Subcutaneous abdominal adipose tissue (tissue), 5 donors: ENCODE results near the gene GALNT10.

Experiments used
- H3K27ac ChIP-seq: one replicate; pipeline ENCODE4 v1.7.0; 2013; ENCODE audit warnings: low read depth, mild to moderate bottlenecking, inconsistent platforms, low read length, moderate library complexity
- H3K27me3 ChIP-seq, 5 donors: one replicate each; pipeline ENCODE4 v1.7.0; 2013; ENCODE audit warnings: low read length in 5 of 5, inconsistent platforms in 1 of 5; ENCODE audit not compliant: control insufficient read depth in 5 of 5, insufficient read depth in 4 of 5
- H3K36me3 ChIP-seq, 5 donors: one replicate each; pipeline ENCODE4 v1.7.0; 2013; ENCODE audit warnings: low read length in 5 of 5; ENCODE audit not compliant: control insufficient read depth in 5 of 5, insufficient read depth in 5 of 5
- H3K4me1 ChIP-seq, 5 donors: one replicate each; pipeline ENCODE4 v1.7.0; 2013; ENCODE audit warnings: low read length in 5 of 5, mild to moderate bottlenecking in 3 of 5, moderate library complexity in 1 of 5; ENCODE audit not compliant: control insufficient read depth in 5 of 5, insufficient read depth in 5 of 5
- H3K4me3 ChIP-seq, 5 donors: one replicate each; pipeline ENCODE4 v1.7.0; 2013; ENCODE audit warnings: low read length in 5 of 5, low read depth in 1 of 5
- H3K9ac ChIP-seq, 5 donors: one replicate each; pipeline ENCODE4 v1.7.0; 2013; ENCODE audit warnings: low read length in 5 of 5, mild to moderate bottlenecking in 4 of 5, moderate library complexity in 3 of 5
- H3K9me3 ChIP-seq, 5 donors: one replicate each; pipeline ENCODE4 v1.7.0; 2013; ENCODE audit warnings: low read length in 5 of 5; ENCODE audit not compliant: control insufficient read depth in 5 of 5
- donor health status: healthy.
- donor health status: healthy.
- donor health status: healthy.
- donor health status: healthy.
- donor health status: healthy.

GALNT10 gene

DNA sequence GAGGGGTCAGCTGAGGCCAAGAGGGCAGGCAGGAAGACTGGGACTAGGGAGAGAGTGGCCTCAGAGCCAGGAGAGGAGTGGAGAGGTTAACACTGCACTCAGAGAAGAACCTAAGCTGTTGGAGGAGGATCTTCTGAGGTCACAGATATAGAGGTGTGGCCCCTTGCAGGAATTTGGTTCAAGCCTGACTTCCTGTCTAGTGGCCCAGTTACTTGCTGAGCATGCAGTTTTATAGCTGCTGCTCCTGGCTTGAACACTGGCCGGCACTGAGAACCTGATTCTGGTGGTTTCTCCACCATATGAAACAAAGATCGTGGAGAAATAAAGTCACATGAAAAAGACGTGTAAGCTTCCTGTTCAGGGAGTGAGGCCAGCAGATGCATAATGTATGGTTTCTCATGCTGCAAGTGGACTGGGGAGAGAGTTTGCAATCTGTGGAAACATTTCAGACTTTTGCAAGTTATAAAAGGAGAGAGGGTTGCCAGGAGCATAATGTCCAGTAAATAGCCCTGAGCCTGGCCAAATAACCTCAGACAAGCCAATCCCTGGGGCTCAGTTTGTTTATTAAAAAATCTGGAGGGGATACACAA, 82.6 kb downstream of the GALNT10 start:
- no peak overlapping the region for H3K9ac ChIP-seq
- no peaks in the 10 kb centered on the region for H3K27me3 ChIP-seq
- H3K4me1 ChIP-seq = peaks cover 2 to 41% (median 28%) of the 10 kb centered on the region in 5 donors
- H3K4me3 ChIP-seq = peak overlapping the region in 2 of 5 donors; percentile 11 to 20
- no peaks in the 10 kb centered on the region for H3K36me3 ChIP-seq
- H3K27ac ChIP-seq = peak overlapping the region; percentile 33
- H3K9me3 ChIP-seq = no peaks in the 10 kb centered on the region

DNA sequence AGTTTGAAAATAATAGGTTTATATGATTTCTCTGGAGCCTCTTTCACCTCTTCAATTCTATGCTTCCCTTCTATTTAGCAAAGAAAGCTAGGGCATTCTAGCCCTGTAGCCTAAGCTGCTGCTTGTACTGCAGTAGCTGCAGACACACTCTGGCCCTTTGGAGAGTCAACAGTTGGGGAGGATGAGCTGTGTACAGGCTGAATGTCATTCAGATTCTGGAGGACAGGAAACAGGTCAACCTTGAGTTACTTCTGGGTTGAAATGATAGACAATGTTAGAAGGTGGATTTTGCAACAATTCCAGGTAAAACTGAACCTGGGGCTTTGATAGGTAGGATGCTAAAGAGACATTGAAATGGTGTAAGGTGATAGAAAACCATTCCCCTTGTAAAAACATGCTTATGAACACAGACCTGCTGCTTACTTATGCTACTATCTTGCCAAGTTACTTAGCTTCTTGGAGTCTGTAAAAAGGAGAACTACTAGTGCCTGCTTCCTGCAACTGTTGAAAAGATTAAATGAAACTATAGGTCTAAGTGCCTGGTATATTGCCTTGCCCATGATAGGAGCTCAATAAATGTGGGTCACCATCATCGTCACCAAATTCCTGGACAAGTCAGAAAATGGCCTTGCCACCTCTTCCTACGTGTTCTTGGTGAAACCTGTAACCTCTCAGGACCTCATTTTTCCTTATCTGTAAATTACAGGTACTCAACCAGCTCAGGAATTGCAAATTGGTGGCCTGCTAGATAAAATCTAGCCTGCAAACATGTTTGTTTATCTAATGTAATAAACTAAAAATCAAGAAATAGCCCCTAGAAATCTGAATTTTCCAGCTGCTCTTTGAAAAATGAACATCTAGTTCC, 83.7 kb downstream of the GALNT10 start:
- Histone ChIP-seq H3K27ac (no peak overlapping the region), H3K27me3 (no peaks in the 10 kb centered on the region), H3K4me3 (no peak overlapping the region), H3K36me3 (no peaks in the 10 kb centered on the region), H3K9me3 (no peaks in the 10 kb centered on the region), H3K4me1 (peaks cover 2 to 41% (median 28%) of the 10 kb centered on the region in 5 donors), H3K9ac (no peak overlapping the region)

DNA sequence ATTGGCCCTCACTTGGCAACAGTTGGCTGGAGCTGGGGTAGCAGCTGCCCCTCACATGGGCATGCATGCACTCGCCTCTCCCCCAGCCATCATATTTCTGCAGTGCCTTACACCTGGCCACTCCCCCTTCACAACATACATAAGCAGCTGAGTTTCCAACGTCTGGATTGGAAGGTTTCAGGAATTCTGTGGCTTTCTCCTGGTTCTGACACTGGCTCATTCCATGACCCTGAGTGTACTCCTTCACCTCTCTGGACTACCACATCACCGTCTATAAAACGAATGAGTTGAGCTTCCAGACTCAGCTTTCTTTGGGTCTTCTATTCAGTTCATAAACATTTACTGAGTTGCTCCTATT, 84.3 kb downstream of the GALNT10 start:
- Histone ChIP-seq H3K36me3 (no peaks in the 10 kb centered on the region), H3K9me3 (no peaks in the 10 kb centered on the region), H3K27ac (no peak overlapping the region), H3K9ac (no peak overlapping the region), H3K4me3 (no peak overlapping the region), H3K4me1 (peaks cover 2 to 41% (median 28%) of the 10 kb centered on the region in 5 donors), H3K27me3 (no peaks in the 10 kb centered on the region)

DNA sequence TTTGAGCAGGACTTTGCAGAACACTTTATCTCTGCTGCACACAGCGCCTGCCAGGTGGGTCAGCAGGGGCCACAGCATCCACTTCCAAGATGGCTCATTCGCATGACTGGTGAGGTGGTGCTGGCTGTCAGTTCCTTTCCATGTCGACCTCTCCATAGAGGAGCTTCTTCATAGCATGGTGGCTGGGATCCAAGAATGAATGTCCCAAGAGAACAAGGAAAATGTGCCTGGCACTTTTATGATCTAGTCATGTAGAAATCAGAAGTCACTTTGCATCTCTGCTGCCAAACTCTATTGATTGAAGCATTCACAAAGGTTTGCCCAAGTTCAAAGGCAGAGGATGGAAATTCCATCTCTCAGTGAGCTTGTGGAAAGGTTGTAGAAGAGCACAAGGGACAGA, 85.0 kb downstream of the GALNT10 start:
- Histone ChIP-seq H3K4me1 (peaks cover 2 to 41% (median 28%) of the 10 kb centered on the region in 5 donors), H3K27me3 (no peaks in the 10 kb centered on the region), H3K9me3 (no peaks in the 10 kb centered on the region), H3K27ac (no peak overlapping the region), H3K36me3 (no peaks in the 10 kb centered on the region), H3K9ac (no peak overlapping the region), H3K4me3 (no peak overlapping the region)

DNA sequence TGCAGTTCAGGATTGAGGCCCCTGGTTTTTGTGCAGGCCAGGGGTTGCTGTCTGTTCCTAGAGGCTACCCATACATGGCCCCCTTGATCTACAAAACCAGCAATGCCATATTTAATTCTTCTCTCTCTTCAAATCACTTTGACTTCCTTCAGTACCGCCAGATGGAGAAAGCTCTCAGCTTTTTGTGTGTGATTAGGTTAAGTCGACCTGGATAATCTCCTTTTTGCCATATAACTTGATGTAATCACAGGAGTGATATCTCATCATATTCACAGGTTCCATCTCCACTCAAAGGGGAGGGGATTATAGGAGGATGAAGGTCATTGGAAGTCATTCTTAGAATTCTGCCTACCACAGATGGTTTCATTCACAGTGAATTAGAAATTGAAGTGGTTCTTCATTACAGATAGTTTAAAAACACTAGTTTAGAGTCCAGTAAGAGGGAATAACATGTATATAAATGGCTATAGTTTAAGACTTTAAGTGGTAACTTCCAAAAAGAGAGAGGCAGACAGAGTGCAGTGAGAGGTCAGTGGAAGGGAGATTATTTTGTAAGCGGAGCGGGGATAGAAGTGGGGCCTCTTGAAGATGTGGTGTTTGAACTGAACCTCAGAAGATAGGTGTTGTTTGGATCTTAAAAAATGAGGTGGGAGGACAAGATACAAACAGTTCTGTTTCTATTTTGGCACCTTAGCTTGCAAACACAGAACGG, 85.9 kb downstream of the GALNT10 start:
- Histone ChIP-seq H3K27ac (peak overlapping the region; percentile 18), H3K9ac (no peak overlapping the region), H3K27me3 (no peaks in the 10 kb centered on the region), H3K4me1 (peaks cover 2 to 41% (median 28%) of the 10 kb centered on the region in 5 donors), H3K36me3 (no peaks in the 10 kb centered on the region), H3K4me3 (no peak overlapping the region), H3K9me3 (no peaks in the 10 kb centered on the region)

DNA sequence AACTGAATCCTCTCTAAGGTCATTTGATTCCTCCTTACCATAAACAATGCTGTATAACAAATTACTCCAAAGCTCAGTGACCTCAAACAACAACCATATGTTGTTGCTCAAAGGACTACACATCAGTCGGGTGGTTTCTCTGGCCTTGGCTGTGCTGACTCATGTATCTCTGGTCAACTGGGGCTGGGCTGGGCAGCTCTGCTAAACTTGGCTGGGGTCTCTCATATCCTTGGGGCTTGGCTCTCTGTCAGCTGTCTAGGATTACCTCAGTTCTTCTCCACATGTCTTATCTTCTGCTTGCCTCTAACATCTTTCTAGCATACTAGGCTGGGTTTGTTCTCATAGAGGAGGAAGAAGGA, 86.4 kb downstream of the GALNT10 start:
- H3K9me3 ChIP-seq = no peaks in the 10 kb centered on the region
- H3K4me3 ChIP-seq = no peak overlapping the region
- peaks cover 2 to 40% (median 28%) of the 10 kb centered on the region in 5 donors for H3K4me1 ChIP-seq
- H3K9ac ChIP-seq = no peak overlapping the region
- no peaks in the 10 kb centered on the region for H3K27me3 ChIP-seq
- no peaks in the 10 kb centered on the region for H3K36me3 ChIP-seq
- no peak overlapping the region for H3K27ac ChIP-seq

DNA sequence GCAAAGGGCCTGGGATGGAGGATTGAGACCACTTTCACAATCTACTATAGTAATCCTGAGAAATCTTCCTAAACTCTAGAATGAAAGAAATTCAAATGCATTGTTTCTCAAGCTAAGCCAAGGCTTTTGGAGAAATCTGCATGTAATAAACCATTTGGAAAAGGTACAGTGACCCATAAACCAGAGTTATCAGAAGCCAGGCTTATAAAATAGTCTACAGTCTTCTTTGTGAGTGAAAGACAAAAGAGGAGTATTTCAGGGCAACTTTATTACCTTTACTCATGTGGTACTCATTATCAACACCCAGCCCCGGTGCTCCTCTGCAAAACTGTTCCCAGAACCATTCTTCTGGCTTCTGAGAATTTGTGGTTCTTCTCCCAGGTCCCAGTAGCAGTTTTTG, 87.0 kb downstream of the GALNT10 start:
- H3K27me3 ChIP-seq = no peaks in the 10 kb centered on the region
- H3K4me3 ChIP-seq = no peak overlapping the region
- peaks cover 2 to 35% (median 26%) of the 10 kb centered on the region in 5 donors for H3K4me1 ChIP-seq
- no peak overlapping the region for H3K27ac ChIP-seq
- no peaks in the 10 kb centered on the region for H3K36me3 ChIP-seq
- no peaks in the 10 kb centered on the region for H3K9me3 ChIP-seq
- no peak overlapping the region for H3K9ac ChIP-seq

DNA sequence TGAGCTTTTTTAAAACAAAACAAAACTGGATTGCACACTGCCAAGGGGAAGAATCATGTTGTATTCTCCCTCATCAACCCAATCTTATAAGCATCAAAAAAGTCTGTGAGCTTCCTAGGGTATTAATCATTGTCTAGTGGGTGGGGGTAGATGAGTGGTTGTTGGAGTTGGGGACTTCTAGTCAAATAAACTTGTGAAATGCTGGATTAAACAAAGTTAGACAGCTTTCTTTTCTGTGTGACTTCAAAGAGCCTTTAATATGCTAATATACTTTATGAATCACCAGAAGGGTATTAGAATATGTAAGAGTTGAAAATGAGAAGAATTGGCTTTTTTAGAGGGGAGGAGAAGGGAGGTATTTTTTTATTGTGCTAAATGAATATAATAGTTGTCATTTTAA, 87.7 kb downstream of the GALNT10 start:
- Histone ChIP-seq H3K9me3 (no peaks in the 10 kb centered on the region), H3K27me3 (no peaks in the 10 kb centered on the region), H3K4me3 (no peak overlapping the region), H3K27ac (no peak overlapping the region), H3K36me3 (no peaks in the 10 kb centered on the region), H3K9ac (no peak overlapping the region), H3K4me1 (peaks cover 2 to 28% (median 19%) of the 10 kb centered on the region in 5 donors)

DNA sequence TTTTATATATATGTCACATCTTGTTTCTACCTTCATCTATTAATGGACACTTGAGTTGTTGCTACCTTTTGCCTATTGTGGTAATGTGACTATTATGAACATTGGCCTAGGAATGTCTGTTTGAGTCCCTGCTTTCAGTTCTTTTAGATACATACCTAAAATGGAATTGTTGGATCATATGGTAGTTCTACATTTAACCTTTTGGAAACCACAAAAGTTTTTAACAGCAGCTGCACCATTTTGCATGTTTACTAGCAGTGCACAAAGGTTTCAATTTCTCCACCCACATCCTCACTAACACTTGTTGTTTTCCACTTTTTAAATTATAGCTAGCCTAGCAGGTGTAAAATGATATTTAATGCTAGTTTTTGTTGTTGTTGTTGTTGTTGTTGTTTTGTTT, 88.4 kb downstream of the GALNT10 start:
- H3K9ac ChIP-seq = no peak overlapping the region

DNA sequence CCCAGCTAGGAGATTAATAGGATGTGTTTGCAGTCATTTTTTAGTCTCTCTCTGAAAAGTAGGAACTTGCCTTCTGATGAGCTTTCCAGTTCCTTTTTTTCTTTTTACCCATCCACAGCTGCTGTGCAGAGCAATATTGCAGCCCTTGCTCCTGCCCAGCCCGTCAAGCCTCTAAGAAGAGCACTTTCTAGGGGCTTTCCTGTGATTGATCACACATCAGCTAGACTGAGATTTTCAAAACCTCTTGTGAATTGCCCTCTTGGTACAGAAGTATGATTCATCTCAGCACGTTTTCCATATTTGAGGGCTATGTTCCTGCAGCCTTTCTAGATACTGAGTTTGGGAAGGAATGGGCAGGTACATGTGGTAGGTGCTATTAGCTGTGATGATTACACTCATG, 93.9 kb downstream of the GALNT10 start:
- Histone ChIP-seq H3K4me3 (no peak overlapping the region), H3K4me1 (peaks cover 5 to 41% (median 23%) of the 10 kb centered on the region in 5 donors), H3K36me3 (no peaks in the 10 kb centered on the region), H3K27ac (no peak overlapping the region), H3K27me3 (no peaks in the 10 kb centered on the region), H3K9ac (no peak overlapping the region), H3K9me3 (no peaks in the 10 kb centered on the region)

More for the DNA sequence above, 88.4 kb downstream of the GALNT10 start:
- Histone ChIP-seq H3K27me3 (no peaks in the 10 kb centered on the region), H3K4me3 (no peak overlapping the region), H3K4me1 (peaks cover 1 to 20% (median 12%) of the 10 kb centered on the region in 5 donors), H3K27ac (no peak overlapping the region), H3K9me3 (no peaks in the 10 kb centered on the region), H3K36me3 (no peaks in the 10 kb centered on the region)
